ENCODE results near the gene PSTPIP1.

DNA sequence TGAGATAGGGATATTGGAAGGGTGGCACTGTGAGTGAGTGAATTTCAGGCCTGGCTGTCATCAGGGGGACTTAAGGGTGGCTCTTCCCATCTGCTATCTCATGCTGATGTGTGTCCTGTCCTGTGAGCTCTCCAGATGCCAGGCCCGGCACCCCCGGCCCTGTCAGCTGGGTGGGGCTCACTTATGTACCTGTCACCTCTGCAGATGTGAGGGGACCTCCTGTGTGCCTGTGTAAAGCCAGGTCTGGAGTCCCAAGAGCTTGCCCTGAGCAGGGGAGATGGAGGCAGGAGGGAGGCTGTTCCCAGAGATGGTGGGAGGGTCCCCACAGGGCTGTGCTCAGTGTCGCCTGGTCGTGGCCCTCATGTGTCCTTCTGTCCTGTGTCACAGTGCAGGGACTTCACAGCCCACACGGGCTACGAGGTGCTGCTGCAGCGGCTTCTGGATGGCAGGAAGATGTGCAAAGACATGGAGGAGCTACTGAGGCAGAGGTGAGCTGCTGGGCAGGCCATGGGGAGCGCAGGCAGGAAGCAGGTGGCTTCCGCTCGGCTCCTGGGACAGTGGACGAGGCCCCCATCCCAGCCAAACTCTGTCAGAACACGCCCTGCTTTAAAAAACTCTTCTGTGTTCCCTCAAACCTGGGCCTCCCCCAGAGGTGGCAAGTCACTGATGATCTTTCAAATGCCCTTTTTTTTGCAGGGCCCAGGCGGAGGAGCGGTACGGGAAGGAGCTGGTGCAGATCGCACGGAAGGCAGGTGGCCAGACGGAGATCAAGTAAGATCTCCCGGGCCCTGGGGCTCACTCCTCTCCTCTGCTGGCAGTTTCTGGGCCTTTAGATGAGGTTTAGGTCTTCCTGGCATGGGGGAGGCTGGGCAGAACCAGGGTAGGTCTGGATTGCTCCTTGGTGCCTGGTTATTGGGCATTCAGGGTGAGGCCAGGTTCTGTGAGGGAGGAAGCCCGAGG lies 23.1 kb downstream of the PSTPIP1 start:
- TF ChIP-seq, protein P1, sequence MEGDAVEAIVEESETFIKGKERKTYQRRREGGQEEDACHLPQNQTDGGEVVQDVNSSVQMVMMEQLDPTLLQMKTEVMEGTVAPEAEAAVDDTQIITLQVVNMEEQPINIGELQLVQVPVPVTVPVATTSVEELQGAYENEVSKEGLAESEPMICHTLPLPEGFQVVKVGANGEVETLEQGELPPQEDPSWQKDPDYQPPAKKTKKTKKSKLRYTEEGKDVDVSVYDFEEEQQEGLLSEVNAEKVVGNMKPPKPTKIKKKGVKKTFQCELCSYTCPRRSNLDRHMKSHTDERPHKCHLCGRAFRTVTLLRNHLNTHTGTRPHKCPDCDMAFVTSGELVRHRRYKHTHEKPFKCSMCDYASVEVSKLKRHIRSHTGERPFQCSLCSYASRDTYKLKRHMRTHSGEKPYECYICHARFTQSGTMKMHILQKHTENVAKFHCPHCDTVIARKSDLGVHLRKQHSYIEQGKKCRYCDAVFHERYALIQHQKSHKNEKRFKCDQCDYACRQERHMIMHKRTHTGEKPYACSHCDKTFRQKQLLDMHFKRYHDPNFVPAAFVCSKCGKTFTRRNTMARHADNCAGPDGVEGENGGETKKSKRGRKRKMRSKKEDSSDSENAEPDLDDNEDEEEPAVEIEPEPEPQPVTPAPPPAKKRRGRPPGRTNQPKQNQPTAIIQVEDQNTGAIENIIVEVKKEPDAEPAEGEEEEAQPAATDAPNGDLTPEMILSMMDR (IDR thresholded peaks at IDR 0.05; ENCODE audit: insufficient read depth, low read depth, low read length): no peak
- no peak for TF ChIP-seq EZH2 (IDR thresholded peaks at IDR 0.05; ENCODE audit: insufficient read depth, low read length)
